Naive thymus-derived CD8-positive, alpha-beta T cell (primary cell): ENCODE data around the gene STEAP3. TPM values are rescaled to one million over a fixed set of nuclear protein-coding genes. Genes with fewer than 3 reads are reported as not detected.
A peak's percentile ranks its signal among the peaks of the same experiment; 100 is the strongest.

ENCODE experiments used
- ATAC-seq, 2 donors: fragments of 150-1000 bp; cut with Tn5 transposase in 1 of 2; sonication (Bioruptor Pico), chemical (Tn5 transposase) in 1 of 2; 1 replicate in 1 of 2; 2 replicates in 1 of 2; pipeline ENCODE4 v1.10.0; 2021; ENCODE audit warnings: mild to moderate bottlenecking in 2 of 2, moderate library complexity in 2 of 2
- POLR2A ChIA-PET: fragments of 350-600 bp; sonication (Branson Sonifier 250); formaldehyde crosslinking; loops from one replicate; lab custom pipeline; 2021; ENCODE audit warnings: antibody characterized with exemption; lab: Charles Lee
- DNase-seq, 10 donors: peaks; one replicate each; pipeline versions ENCODE4 v3.0.0 to v3.0.0-alpha.2; 2020 to 2022
- H3K27ac Mint-ChIP-seq, 10 donors: one replicate each; pipeline ENCODE4 v1.8.0; 2020 to 2022; ENCODE audit warnings: mild to moderate bottlenecking in 10 of 10, mixed read lengths in 10 of 10, moderate library complexity in 4 of 10, inconsistent platforms in 1 of 10
- H3K27me3 Mint-ChIP-seq, 5 donors: one replicate each; pipeline ENCODE4 v1.8.0; 2021 to 2022; ENCODE audit warnings: mixed read lengths in 5 of 5
- H3K36me3 Mint-ChIP-seq, 3 donors: one replicate each; pipeline ENCODE4 v1.8.0; 2020 to 2022; ENCODE audit warnings: mixed read lengths in 3 of 3, mild to moderate bottlenecking in 2 of 3, inconsistent platforms in 1 of 3
- H3K4me1 Mint-ChIP-seq, 4 donors: one replicate each; pipeline ENCODE4 v1.8.0; 2021 to 2022; ENCODE audit warnings: mixed read lengths in 4 of 4
- H3K4me3 Mint-ChIP-seq, 10 donors: one replicate each; pipeline ENCODE4 v1.8.0; 2020 to 2022; ENCODE audit warnings: mild to moderate bottlenecking in 10 of 10, mixed read lengths in 10 of 10, moderate library complexity in 6 of 10, inconsistent platforms in 1 of 10
- H3K9me3 Mint-ChIP-seq, 9 donors: one replicate each; pipeline ENCODE4 v1.8.0; 2020 to 2022; ENCODE audit warnings: mixed read lengths in 9 of 9, mild to moderate bottlenecking in 3 of 9, inconsistent platforms in 1 of 9, moderate library complexity in 1 of 9
- polyA plus RNA-seq, 3 donors: library from polyadenylated mRNA; unstranded; fragments of 300-500 nt; fragmentation: Illumina TruSeq; gene quantifications; one replicate each; pipeline ENCODE4 v1.2.3, GENCODE V29; 2021
- total RNA-seq, 8 experiments: library from RNA in 2 of 8; stranded (reverse) in 2 of 8; gene quantifications; one replicate each; pipeline ENCODE4 v1.2.3 and lab custom pipeline; 2021 to 2026

The STEAP3 gene
- total and polyA plus RNA-seq, 5 experiments from 2014 or later, result 0.24 TPM; not detected in 4

DNA sequence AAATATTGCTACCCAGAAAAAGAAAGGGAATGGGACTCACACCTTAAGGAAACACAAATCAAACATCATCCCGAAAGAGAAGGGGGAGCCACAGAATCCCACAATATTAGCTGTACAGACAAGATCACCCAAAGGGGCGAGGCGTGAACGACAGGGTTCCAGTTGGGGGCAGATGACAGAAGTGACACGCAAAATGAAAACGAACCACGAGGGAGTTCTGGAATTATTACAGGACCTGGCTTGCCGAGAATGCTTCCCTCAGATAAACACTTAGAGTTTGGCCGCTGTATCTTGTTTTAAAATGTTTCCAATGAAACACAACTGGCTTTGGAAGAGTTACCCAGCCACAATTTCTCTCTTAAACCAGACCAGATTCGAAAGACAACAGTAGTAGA is 82.6 kb downstream of the STEAP3 start:
- no peak overlapping the region for H3K4me3 Mint-ChIP-seq
- DNase-seq, result no peak
- no peaks in the 10 kb centered on the region for H3K9me3 Mint-ChIP-seq
- no peaks in the 10 kb centered on the region for H3K27me3 Mint-ChIP-seq
- no peaks in the 10 kb centered on the region for H3K4me1 Mint-ChIP-seq
- no peak overlapping the region for H3K27ac Mint-ChIP-seq
- POLR2A ChIA-PET, result no interaction called here
- no peak for ATAC-seq
- H3K36me3 Mint-ChIP-seq, result peaks cover 0 to 16% (median 10%) of the 10 kb centered on the region in 3 donors

DNA sequence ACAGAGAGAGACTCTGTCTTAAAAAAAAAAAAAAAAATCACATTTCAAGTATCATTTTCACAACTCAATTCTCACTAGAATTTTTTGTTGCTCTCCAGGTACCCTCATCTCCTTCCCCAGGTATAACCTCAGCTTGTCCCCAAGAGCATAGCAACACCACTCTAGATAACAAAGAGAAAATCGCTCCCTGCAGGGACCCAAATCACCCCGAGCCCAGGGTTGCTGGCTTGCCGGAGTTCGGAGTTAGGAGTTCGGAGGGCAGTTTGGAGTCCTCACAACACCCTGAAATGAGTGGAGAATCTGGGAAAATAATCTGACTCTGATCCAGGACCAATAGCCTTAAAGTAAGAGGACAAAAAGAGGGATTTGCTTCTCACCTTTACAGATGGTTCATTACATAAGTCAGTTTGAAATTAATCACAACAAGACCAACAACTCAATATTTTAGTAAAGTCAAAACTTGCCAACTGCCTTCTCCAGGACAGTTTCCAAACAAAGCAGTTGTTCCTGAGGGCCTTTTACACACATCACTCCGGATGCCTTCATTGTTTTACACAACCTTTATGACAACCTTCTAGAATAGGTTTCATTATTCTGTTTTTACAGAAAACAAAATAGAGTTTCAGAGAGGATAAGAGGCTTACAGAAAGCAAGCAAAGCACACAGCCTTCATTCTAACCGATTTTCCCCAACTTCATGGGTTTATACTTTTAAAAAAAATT is 83.9 kb downstream of the STEAP3 start:
- ATAC-seq (no peak), DNase-seq (no peak)
- Mint-ChIP-seq H3K4me1 (no peaks in the 10 kb centered on the region), H3K4me3 (no peak overlapping the region), H3K9me3 (no peaks in the 10 kb centered on the region), H3K27me3 (no peaks in the 10 kb centered on the region), H3K27ac (no peak overlapping the region), H3K36me3 (peaks cover 0 to 22% (median 8%) of the 10 kb centered on the region in 3 donors)
- POLR2A ChIA-PET, result no interaction called here

- ATAC-seq (no peak), DNase-seq (no peak)
- peaks cover 0 to 22% (median 5%) of the 10 kb centered on the region in 3 donors for H3K36me3 Mint-ChIP-seq
- no peaks in the 10 kb centered on the region for H3K27me3 Mint-ChIP-seq
- H3K27ac Mint-ChIP-seq, result no peak overlapping the region
- no peaks in the 10 kb centered on the region for H3K9me3 Mint-ChIP-seq
- POLR2A ChIA-PET, result no interaction called here
- no peaks in the 10 kb centered on the region for H3K4me1 Mint-ChIP-seq
- H3K4me3 Mint-ChIP-seq, result no peak overlapping the region
Observed at GRCh38 chr2:119308793-119309330, 85.2 kb downstream of the STEAP3 start.

GRCh38 chr2:119311371-119311770 is 87.7 kb downstream of the STEAP3 start:
- no peak overlapping the region for H3K27ac Mint-ChIP-seq
- POLR2A ChIA-PET, result no interaction called here
- DNase-seq (no peak), ATAC-seq (no peak)
- H3K27me3 Mint-ChIP-seq, result no peaks in the 10 kb centered on the region
- H3K4me1 Mint-ChIP-seq, result no peaks in the 10 kb centered on the region
- no peak overlapping the region for H3K4me3 Mint-ChIP-seq
- H3K36me3 Mint-ChIP-seq, result peaks cover 0 to 20% (median 5%) of the 10 kb centered on the region in 3 donors
- H3K9me3 Mint-ChIP-seq, result no peaks in the 10 kb centered on the region

DNA sequence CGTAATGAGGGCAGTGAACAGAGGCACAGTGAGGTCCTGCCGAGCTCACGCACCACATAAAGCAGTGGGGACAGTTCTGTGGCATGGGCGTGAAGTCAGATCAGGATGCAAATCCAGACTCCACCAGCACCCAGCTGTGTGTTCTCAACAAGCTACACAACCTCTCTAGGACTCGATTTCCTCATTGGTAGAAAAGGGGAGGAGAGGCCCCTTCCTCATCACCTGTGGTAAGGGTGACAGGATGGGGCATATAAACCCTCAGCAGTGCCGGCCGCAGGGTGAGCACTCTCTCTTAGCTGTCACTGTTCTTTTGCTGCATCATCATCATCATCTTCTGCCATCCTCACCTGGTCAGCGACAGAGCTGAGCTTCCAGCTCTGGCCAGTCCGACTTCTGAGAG is 88.2 kb downstream of the STEAP3 start:
- Mint-ChIP-seq H3K9me3 (no peaks in the 10 kb centered on the region), H3K4me3 (no peak overlapping the region), H3K36me3 (peaks cover 3 to 20% (median 9%) of the 10 kb centered on the region in 3 donors), H3K4me1 (no peaks in the 10 kb centered on the region), H3K27ac (peak overlapping the region in 1 of 10 donors; percentile 2), H3K27me3 (no peaks in the 10 kb centered on the region)
- DNase-seq (no peak), ATAC-seq (no peak)
- POLR2A ChIA-PET, result no interaction called here

Other genes starting within 250 kb of the STEAP3 start
- not detected for gene C1QL2, start 65.1 kb upstream of the STEAP3 start, total RNA-seq
- gene C1QL2, start 65.1 kb upstream of the STEAP3 start, polyA plus RNA-seq, result not detected
- gene C2orf76, start 143.0 kb downstream of the STEAP3 start, total RNA-seq, result 10 to 100 TPM; 10.7 to 11.9 TPM
- 10 to 100 TPM; 16.3 to 37.5 (median 23.6) TPM for gene C2orf76, start 143.0 kb downstream of the STEAP3 start, polyA plus RNA-seq
- 10 to 100 TPM; 41.5 to 49.7 TPM for gene DBI, start 143.1 kb downstream of the STEAP3 start, total RNA-seq
- gene DBI, start 143.1 kb downstream of the STEAP3 start, polyA plus RNA-seq, result 100 to 1,000 TPM; 249 to 374 (median 295) TPM
- gene TMEM37, start 208.0 kb downstream of the STEAP3 start, total RNA-seq, result under 1 TPM in 1 of 2 experiments, not detected in 1; 0.36 TPM
- not detected for gene TMEM37, start 208.0 kb downstream of the STEAP3 start, polyA plus RNA-seq